ENCODE data around the gene CRYZL1. TPM values are rescaled to one million over a fixed set of nuclear protein-coding genes. Genes with fewer than 3 reads are reported as not detected.
A peak's percentile ranks its signal among the peaks of the same experiment; 100 is the strongest.
"Not testable (repeated sequence)": the region's sequence is repeated elsewhere in the genome, so short reads cannot be mapped to it uniquely, and the experiment has no call there.

CRYZL1 gene
- total RNA-seq, result 10 to 100 TPM; 22.7 to 29.6 TPM

GRCh38 chr21:33641352-33642026 is at the start of gene CRYZL1:
Gene CRYZL1 (minus strand): TSS chr21:33641741. CDS start chr21:33631551, 10,190 bp downstream.
- DNase-seq, result peak; percentile 99
- H3K9me3 Mint-ChIP-seq, result no peaks in the 10 kb centered on the region
- H3K27ac Mint-ChIP-seq, result peak within 1 kb of the TSS; percentile 92
- peaks cover 22% of the 10 kb centered on the region for H3K27me3 Mint-ChIP-seq
- peaks cover 13% of the 10 kb centered on the region for H3K4me1 Mint-ChIP-seq
- no peaks in the 10 kb centered on the region for H3K36me3 Mint-ChIP-seq
- peak within 1 kb of the TSS; percentile 95 for H3K4me3 Mint-ChIP-seq

- H3K36me3 Mint-ChIP-seq, result no peaks in the 10 kb centered on the region
- H3K9me3 Mint-ChIP-seq, result no peaks in the 10 kb centered on the region
- no peak overlapping the region for H3K27ac Mint-ChIP-seq
- no peak overlapping the region for H3K4me3 Mint-ChIP-seq
- DNase-seq, result no peak
- H3K4me1 Mint-ChIP-seq, result no peaks in the 10 kb centered on the region
- no peaks in the 10 kb centered on the region for H3K27me3 Mint-ChIP-seq
These were observed 49.3 kb upstream of the CRYZL1 start for GRCh38 chr21:33690874-33691273.

- H3K27me3 Mint-ChIP-seq, result no peaks in the 10 kb centered on the region
- H3K9me3 Mint-ChIP-seq, result no peaks in the 10 kb centered on the region
- H3K4me1 Mint-ChIP-seq, result no peaks in the 10 kb centered on the region
- no peaks in the 10 kb centered on the region for H3K36me3 Mint-ChIP-seq
- H3K27ac Mint-ChIP-seq, result no peak overlapping the region
- DNase-seq, result no peak
- no peak overlapping the region for H3K4me3 Mint-ChIP-seq
These were observed 46.8 kb upstream of the CRYZL1 start for GRCh38 chr21:33688353-33688752.

- Mint-ChIP-seq H3K27ac (no peak overlapping the region), H3K27me3 (no peaks in the 10 kb centered on the region), H3K9me3 (no peaks in the 10 kb centered on the region), H3K4me1 (no peaks in the 10 kb centered on the region), H3K36me3 (no peaks in the 10 kb centered on the region), H3K4me3 (no peak overlapping the region)
- DNase-seq, result no peak
These were observed 46.1 kb upstream of the CRYZL1 start for GRCh38 chr21:33687634-33688033.

GRCh38 chr21:33686386-33686785 is 44.8 kb upstream of the CRYZL1 start:
- H3K4me1 Mint-ChIP-seq, result no peaks in the 10 kb centered on the region
- no peak overlapping the region for H3K4me3 Mint-ChIP-seq

GRCh38 chr21:33685613-33686197 is 44.2 kb upstream of the CRYZL1 start:
- H3K4me3 Mint-ChIP-seq, result no peak overlapping the region
- no peaks in the 10 kb centered on the region for H3K9me3 Mint-ChIP-seq
- no peak overlapping the region for H3K27ac Mint-ChIP-seq
- H3K4me1 Mint-ChIP-seq, result no peaks in the 10 kb centered on the region
- no peak for DNase-seq
- no peaks in the 10 kb centered on the region for H3K36me3 Mint-ChIP-seq
- no peaks in the 10 kb centered on the region for H3K27me3 Mint-ChIP-seq

More at GRCh38 chr21:33686386-33686785, 44.8 kb upstream of the CRYZL1 start:
- no peak overlapping the region for H3K27ac Mint-ChIP-seq
- no peaks in the 10 kb centered on the region for H3K36me3 Mint-ChIP-seq
- DNase-seq, result no peak
- no peaks in the 10 kb centered on the region for H3K27me3 Mint-ChIP-seq
- no peaks in the 10 kb centered on the region for H3K9me3 Mint-ChIP-seq

- Mint-ChIP-seq H3K4me3 (no peak overlapping the region), H3K9me3 (no peaks in the 10 kb centered on the region), H3K36me3 (no peaks in the 10 kb centered on the region), H3K27me3 (no peaks in the 10 kb centered on the region), H3K4me1 (no peaks in the 10 kb centered on the region), H3K27ac (no peak overlapping the region)
- DNase-seq, result no peak
These were observed 43.5 kb upstream of the CRYZL1 start for GRCh38 chr21:33684923-33685560.

- Mint-ChIP-seq H3K27me3 (no peaks in the 10 kb centered on the region), H3K27ac (no peak overlapping the region), H3K4me1 (no peaks in the 10 kb centered on the region), H3K4me3 (no peak overlapping the region), H3K36me3 (no peaks in the 10 kb centered on the region), H3K9me3 (no peaks in the 10 kb centered on the region)
- DNase-seq, result no peak
These were observed 42.5 kb upstream of the CRYZL1 start for GRCh38 chr21:33684068-33684467.

- Mint-ChIP-seq H3K4me1 (no peaks in the 10 kb centered on the region), H3K27me3 (no peaks in the 10 kb centered on the region), H3K9me3 (no peaks in the 10 kb centered on the region), H3K36me3 (no peaks in the 10 kb centered on the region), H3K27ac (no peak overlapping the region), H3K4me3 (no peak overlapping the region)
- DNase-seq, result no peak
These were observed 41.6 kb upstream of the CRYZL1 start for GRCh38 chr21:33682992-33683627.

GRCh38 chr21:33680870-33681269 is 39.3 kb upstream of the CRYZL1 start:
- H3K4me1 Mint-ChIP-seq, result no peaks in the 10 kb centered on the region
- no peaks in the 10 kb centered on the region for H3K27me3 Mint-ChIP-seq
- H3K9me3 Mint-ChIP-seq, result no peaks in the 10 kb centered on the region
- H3K36me3 Mint-ChIP-seq, result no peaks in the 10 kb centered on the region
- no peak overlapping the region for H3K27ac Mint-ChIP-seq
- no peak overlapping the region for H3K4me3 Mint-ChIP-seq
- no peak for DNase-seq

GRCh38 chr21:33677450-33677849 is 35.9 kb upstream of the CRYZL1 start:
- DNase-seq, result no peak
- H3K9me3 Mint-ChIP-seq, result no peaks in the 10 kb centered on the region
- no peaks in the 10 kb centered on the region for H3K27me3 Mint-ChIP-seq
- H3K27ac Mint-ChIP-seq, result no peak overlapping the region
- H3K36me3 Mint-ChIP-seq, result no peaks in the 10 kb centered on the region
- no peak overlapping the region for H3K4me3 Mint-ChIP-seq
- H3K4me1 Mint-ChIP-seq, result no peaks in the 10 kb centered on the region

- H3K36me3 Mint-ChIP-seq, result not testable (repeated sequence)
These were observed 35.1 kb upstream of the CRYZL1 start for GRCh38 chr21:33676666-33677065.

GRCh38 chr21:33674226-33674625 is 32.7 kb upstream of the CRYZL1 start:
- H3K4me1 Mint-ChIP-seq, result no peaks in the 10 kb centered on the region
- H3K27ac Mint-ChIP-seq, result no peak overlapping the region
- no peak overlapping the region for H3K4me3 Mint-ChIP-seq
- no peaks in the 10 kb centered on the region for H3K9me3 Mint-ChIP-seq
- no peaks in the 10 kb centered on the region for H3K27me3 Mint-ChIP-seq
- H3K36me3 Mint-ChIP-seq, result no peaks in the 10 kb centered on the region
- DNase-seq, result no peak

More at GRCh38 chr21:33676666-33677065, 35.1 kb upstream of the CRYZL1 start:
- H3K4me1 Mint-ChIP-seq, DNase-seq, H3K9me3 Mint-ChIP-seq, H3K4me3 Mint-ChIP-seq, H3K27me3 Mint-ChIP-seq, H3K27ac Mint-ChIP-seq: not testable (repeated sequence)

- no peak overlapping the region for H3K4me3 Mint-ChIP-seq
- H3K36me3 Mint-ChIP-seq, result no peaks in the 10 kb centered on the region
- DNase-seq, result no peak
These were observed 31.9 kb upstream of the CRYZL1 start for GRCh38 chr21:33673473-33673872.

More at GRCh38 chr21:33673473-33673872, 31.9 kb upstream of the CRYZL1 start:
- no peaks in the 10 kb centered on the region for H3K4me1 Mint-ChIP-seq
- H3K27me3 Mint-ChIP-seq, result no peaks in the 10 kb centered on the region
- H3K9me3 Mint-ChIP-seq, result no peaks in the 10 kb centered on the region
- H3K27ac Mint-ChIP-seq, result no peak overlapping the region
